ENCODE data around the gene ZSWIM6. TPM values are rescaled to one million over a fixed set of nuclear protein-coding genes. Genes with fewer than 3 reads are reported as not detected.

Gene ZSWIM6
- total and polyA plus RNA-seq, 2 of the 4 experiments (the other 2 are of a cell fraction) = 10.8 to 14.1 TPM

- no peak overlapping the region for H3K4ac ChIP-seq (ENCODE audit: low read depth, low read length)
- H2BK20ac ChIP-seq (ENCODE audit: low read depth, low read length) = no peak overlapping the region
- H4K5ac ChIP-seq (ENCODE audit: low read depth, low read length) = no peak overlapping the region
- no peak overlapping the region for H3K27ac ChIP-seq (ENCODE audit: insufficient read depth, low read length)
- no peak overlapping the region for H2BK5ac ChIP-seq (ENCODE audit: low read depth, low read length, poor library complexity, severe bottlenecking)
- intact Hi-C loops (cut with micrococcal nuclease) = no loop called here
- peaks cover 5% of the 10 kb centered on the region for H3K4me1 ChIP-seq (ENCODE audit: control insufficient read depth, insufficient read depth, low read length)
- H3K9me3 ChIP-seq (ENCODE audit: control insufficient read depth, insufficient read depth, low read length) = no peaks in the 10 kb centered on the region
- in situ Hi-C loops (cut with MboI; ENCODE audit: low sequenced_read_pairs) = no loop called here
- ChIA-PET CTCF (no interaction called here), POLR2A (ENCODE audit: unreplicated experiment) (no interaction called here)
- no peak overlapping the region for H2BK15ac ChIP-seq (ENCODE audit: low read depth, low read length)
- H4K20me1 ChIP-seq (ENCODE audit: insufficient read depth, low read length) = peaks cover 23% of the 10 kb centered on the region
- H2AK5ac ChIP-seq (ENCODE audit: low read depth, low read length) = no peak overlapping the region
- BruUV-seq (replicated peaks) = no TSS peak
- H3K14ac ChIP-seq (replicated peaks; ENCODE audit: low read depth, low read length) = no peak overlapping the region
- peaks cover 10% of the 10 kb centered on the region for H3K36me3 ChIP-seq (ENCODE audit: control insufficient read depth, insufficient read depth, low read length)
- DNase-seq = no peak
- H3K79me1 ChIP-seq (ENCODE audit: low read depth in 1 of 2, low read length in 2 of 2) = peaks cover 30 to 56% of the 10 kb centered on the region in 2 experiments
- H2AK9ac ChIP-seq (replicated peaks; ENCODE audit: low read depth, low read length, poor library complexity) = no peak overlapping the region
- no peak overlapping the region for H3K23ac ChIP-seq (ENCODE audit: low read depth, low read length)
- WGBS, 2 experiments (ENCODE audit: extremely low coverage in 2 of 2, insufficient read length in 1 of 2) = no CpG with 5 or more reads among the region's 1 CpG
- no peak for ATAC-seq (ENCODE audit: low read depth)
- H2BK120ac ChIP-seq (ENCODE audit: low read depth, low read length) = no peak overlapping the region
- no peak overlapping the region for H4K8ac ChIP-seq (ENCODE audit: low read depth in 2 of 2, low read length in 2 of 2)
- H3K9ac ChIP-seq (ENCODE audit: low read depth, low read length) = no peak overlapping the region
- TF ChIP-seq ELK1 (IDR thresholded peaks at IDR 0.05; ENCODE audit: borderline replicate concordance, low read depth, low read length) = no peak
- TF ChIP-seq MAZ (IDR thresholded peaks at IDR 0.05; ENCODE audit: borderline replicate concordance, low read depth, low read length) = no peak
- TF ChIP-seq NFE2L2 (IDR thresholded peaks at IDR 0.05; ENCODE audit: low read depth, low read length) = no peak
- no peak for TF ChIP-seq BHLHE40 (IDR thresholded peaks at IDR 0.05; ENCODE audit: low read depth, low read length)
- TF ChIP-seq POLR2A (IDR thresholded peaks at IDR 0.05; ENCODE audit: low read depth, low read length) = no peak
- no peak for TF ChIP-seq FOS (IDR thresholded peaks at IDR 0.05; ENCODE audit: low read depth, low read length)
- no peak for TF ChIP-seq MAFK (IDR thresholded peaks at IDR 0.05; ENCODE audit: low read depth, low read length)
- no peak for TF ChIP-seq RCOR1 (IDR thresholded peaks at IDR 0.05; ENCODE audit: insufficient replicate concordance, low read length)
- TF ChIP-seq RAD21 (IDR thresholded peaks at IDR 0.05; ENCODE audit: low read length) = no peak
- TF ChIP-seq CEBPB (IDR thresholded peaks at IDR 0.05; ENCODE audit: low read depth, low read length) = no peak
- no peak for TF ChIP-seq USF2 (IDR thresholded peaks at IDR 0.05; ENCODE audit: low read depth, low read length)
- no peak for TF ChIP-seq CHD1 (IDR thresholded peaks at IDR 0.05; ENCODE audit: low read depth, low read length)
- TF ChIP-seq MXI1 (IDR thresholded peaks at IDR 0.05; ENCODE audit: borderline replicate concordance, low read depth, low read length) = no peak
- TF ChIP-seq CTCF (conservative IDR thresholded peaks at IDR 0.05; ENCODE audit: low read depth, low read length) = no peak
- H3K9me1 ChIP-seq (ENCODE audit: insufficient read depth, low read length) = peaks cover 17% of the 10 kb centered on the region; the same call in 1 of the 2 replicates
- H3K56ac ChIP-seq (ENCODE audit: extremely low read depth, insufficient read depth, low read length) = no peak overlapping the region
- dilution Hi-C loops (cut with HindIII; ENCODE audit: low sequenced_read_pairs, unreplicated experiment) = no loop called here
- H3K18ac ChIP-seq (ENCODE audit: low read depth, low read length) = no peak overlapping the region
- no peaks in the 10 kb centered on the region for H3K27me3 ChIP-seq (ENCODE audit: control insufficient read depth, insufficient read depth, low read length)
- no peak overlapping the region for H2AFZ ChIP-seq (replicated peaks; ENCODE audit: low read length, poor library complexity)
- no peak overlapping the region for H4K91ac ChIP-seq (ENCODE audit: insufficient read depth, low read depth, low read length)
- no peak overlapping the region for H3K4me3 ChIP-seq (ENCODE audit: insufficient read depth, low read depth, low read length)
- no peak overlapping the region for H3K4me2 ChIP-seq (ENCODE audit: low read depth, low read length)
These were observed 172.2 kb downstream of the ZSWIM6 start for GRCh38 chr5:61504143-61504770.
